HG03342 (cell line): ENCODE measurements around the gene TSNAX.

Experiments used
- ATAC-seq: cut with Tn5 transposase; IDR thresholded peaks from one replicate; pipeline ENCODE4 v1.9.1; 2021; ENCODE audit warnings: mild to moderate bottlenecking, moderate library complexity; ENCODE audit not compliant: unreplicated experiment

TSNAX gene

GRCh38 chr1:231600458-231600976 is 72.0 kb downstream of the TSNAX start:
- ATAC-seq, result no peak

GRCh38 chr1:231601824-231602672 is 73.6 kb downstream of the TSNAX start:
- ATAC-seq, result no peak

- ATAC-seq, result no peak
Measured at GRCh38 chr1:231602673-231602984, 74.2 kb downstream of the TSNAX start.

- peak; percentile 66 for ATAC-seq
Measured at GRCh38 chr1:231603598-231604275, 75.3 kb downstream of the TSNAX start.

- ATAC-seq, result no peak
Measured at GRCh38 chr1:231604276-231604621, 75.8 kb downstream of the TSNAX start.

- no peak for ATAC-seq
Measured at GRCh38 chr1:231605149-231606100, 77.0 kb downstream of the TSNAX start.

- ATAC-seq, result no peak
Measured at GRCh38 chr1:231606712-231607111, 78.2 kb downstream of the TSNAX start.

GRCh38 chr1:231610388-231610787 is 81.9 kb downstream of the TSNAX start:
- ATAC-seq, result no peak

GRCh38 chr1:231611111-231611510 is 82.6 kb downstream of the TSNAX start:
- no peak for ATAC-seq

- no peak for ATAC-seq
Measured at GRCh38 chr1:231611851-231612250, 83.4 kb downstream of the TSNAX start.

GRCh38 chr1:231612393-231613089 is 84.1 kb downstream of the TSNAX start:
- ATAC-seq, result peak; percentile 93

- ATAC-seq, result no peak
Measured at GRCh38 chr1:231613419-231614349, 85.2 kb downstream of the TSNAX start.
